ENCODE measurements around the gene MRPS34.

MRPS34 gene

GRCh38 chr16:1727651-1728624 is 45.0 kb downstream of the MRPS34 start:
- H3K27me3 Mint-ChIP-seq = no peaks in the 10 kb centered on the region
- peaks cover 9% of the 10 kb centered on the region for H3K4me1 Mint-ChIP-seq (ENCODE audit: low read depth)
- peaks cover 6% of the 10 kb centered on the region for H3K36me3 Mint-ChIP-seq
- H3K9me3 Mint-ChIP-seq (ENCODE audit: low read depth) = no peaks in the 10 kb centered on the region
- H3K4me3 Mint-ChIP-seq = no peak overlapping the region
- no peak overlapping the region for H3K27ac Mint-ChIP-seq

DNA sequence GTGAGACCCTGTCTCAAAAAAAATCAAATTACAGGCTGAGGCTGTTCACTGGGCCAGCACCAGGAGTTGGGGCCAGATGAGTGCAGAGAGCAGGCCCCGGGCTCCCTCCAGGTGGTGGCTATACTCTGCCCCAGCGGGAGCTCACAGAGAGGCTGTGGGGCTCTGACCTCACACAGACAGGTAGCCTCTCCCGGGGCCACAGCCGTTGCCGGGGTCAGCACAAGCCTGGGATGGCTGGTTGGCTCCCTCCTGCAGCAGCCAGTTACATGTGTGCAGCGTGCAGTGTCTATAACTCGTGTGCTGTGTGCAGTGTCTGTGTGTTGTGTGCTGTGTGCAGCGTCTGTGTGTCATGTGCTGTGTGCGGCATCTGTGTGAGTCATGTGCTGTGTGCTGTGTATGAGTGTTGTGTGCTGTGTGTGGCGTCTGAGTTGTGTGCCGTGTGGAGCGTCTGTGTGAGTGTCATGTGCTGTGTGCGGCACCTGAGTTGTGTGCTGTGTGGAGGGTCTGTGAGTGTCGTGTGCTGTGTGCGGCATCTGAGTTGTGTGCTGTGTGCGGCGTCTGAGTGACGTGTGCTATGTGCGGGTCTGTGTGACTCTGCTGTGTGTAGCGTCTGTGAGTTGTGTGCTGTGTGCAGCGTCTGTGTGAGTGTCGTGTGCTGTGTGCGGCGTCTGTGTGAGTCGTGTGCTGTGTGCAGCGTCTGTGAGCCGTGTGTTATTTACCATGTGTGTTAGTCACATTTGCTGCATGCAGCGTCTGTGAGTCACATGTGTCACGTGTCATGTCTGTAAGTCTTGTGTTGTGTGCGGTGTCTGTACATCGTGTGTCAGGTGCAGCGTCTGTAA is 46.1 kb downstream of the MRPS34 start:
- H3K27me3 Mint-ChIP-seq = no peaks in the 10 kb centered on the region
- peaks cover 6% of the 10 kb centered on the region for H3K36me3 Mint-ChIP-seq
- no peaks in the 10 kb centered on the region for H3K9me3 Mint-ChIP-seq (ENCODE audit: low read depth)
- H3K4me1 Mint-ChIP-seq (ENCODE audit: low read depth) = peaks cover 15% of the 10 kb centered on the region
- H3K4me3 Mint-ChIP-seq = no peak overlapping the region
- peak overlapping the region; percentile 58 for H3K27ac Mint-ChIP-seq

DNA sequence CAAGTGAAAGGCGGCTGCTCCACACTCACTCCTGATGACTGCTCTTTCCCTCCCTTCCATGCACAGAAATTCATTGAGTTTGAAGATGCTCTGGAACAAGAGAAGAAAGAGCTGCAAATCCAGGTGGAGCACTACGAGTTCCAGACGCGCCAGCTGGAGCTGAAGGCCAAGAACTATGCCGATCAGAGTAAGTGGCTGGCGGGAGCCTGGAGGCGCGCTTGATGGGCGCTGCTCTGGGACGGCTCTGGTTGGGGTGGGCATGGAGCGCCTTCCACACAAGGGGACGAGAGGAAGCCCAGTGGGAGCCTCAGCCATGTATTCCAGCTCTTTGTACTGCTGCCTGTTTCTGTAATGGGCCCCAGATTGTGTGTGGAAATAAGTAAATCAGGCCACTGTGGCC is 48.4 kb downstream of the MRPS34 start:
- H3K27ac Mint-ChIP-seq = no peak overlapping the region
- H3K4me3 Mint-ChIP-seq = no peak overlapping the region
- H3K27me3 Mint-ChIP-seq = no peaks in the 10 kb centered on the region
- H3K36me3 Mint-ChIP-seq = peaks cover 6% of the 10 kb centered on the region
- H3K9me3 Mint-ChIP-seq (ENCODE audit: low read depth) = no peaks in the 10 kb centered on the region
- peaks cover 25% of the 10 kb centered on the region for H3K4me1 Mint-ChIP-seq (ENCODE audit: low read depth)

DNA sequence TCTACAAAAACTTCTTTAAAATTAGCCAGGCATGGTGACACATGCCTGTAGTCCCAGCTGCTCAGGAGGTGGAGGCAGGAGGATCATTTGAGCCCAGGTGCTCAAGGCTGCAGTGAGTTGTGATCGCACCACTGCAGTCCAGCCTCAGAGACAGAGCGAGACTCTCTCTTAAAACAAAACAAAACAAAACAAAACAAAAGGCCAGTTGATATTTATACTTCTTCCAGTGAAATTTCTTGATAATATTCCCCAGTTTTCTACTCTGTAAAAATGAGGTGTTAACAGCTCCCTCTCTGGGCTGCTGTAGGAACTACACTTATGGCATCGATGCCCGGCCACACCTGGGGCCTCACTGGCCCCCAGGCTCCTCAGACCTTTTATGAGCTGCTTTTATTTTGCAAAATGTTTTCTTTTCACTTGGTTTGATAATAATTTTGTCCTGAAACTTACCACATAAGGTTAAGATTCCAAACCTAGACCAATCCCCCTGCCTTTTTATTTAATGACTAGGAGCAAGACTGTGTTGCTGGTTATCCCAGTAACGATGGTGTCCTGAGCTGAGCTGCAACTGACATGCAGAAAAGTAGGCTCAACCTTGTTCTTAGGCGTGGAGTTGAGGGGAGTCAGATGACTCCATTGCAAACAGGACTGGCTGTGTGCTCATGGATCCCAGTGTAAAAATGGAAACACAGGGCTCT is 49.3 kb downstream of the MRPS34 start:
- Mint-ChIP-seq H3K27ac (peak overlapping the region; percentile 34), H3K36me3 (peaks cover 6% of the 10 kb centered on the region), H3K9me3 (ENCODE audit: low read depth) (no peaks in the 10 kb centered on the region), H3K4me3 (no peak overlapping the region), H3K27me3 (no peaks in the 10 kb centered on the region), H3K4me1 (ENCODE audit: low read depth) (peaks cover 34% of the 10 kb centered on the region)
